K562 (cell line): ENCODE measurements around the gene GOLIM4. TPM values are rescaled to one million over a fixed set of nuclear protein-coding genes. Genes with fewer than 3 reads are reported as not detected.

Source experiments
- CSDE1 ChIP-seq, 2 experiments: fragments of 450-650 bp; IDR thresholded peaks; 2 replicates each; pipeline ENCODE4 v1.6.1; 2016; ENCODE audit warnings: mild to moderate bottlenecking in 1 of 2
- HSF4 ChIP-seq: fragments of 250-450 bp; sonication (Bioruptor Pico); IDR thresholded peaks from 2 replicates; pipeline ENCODE4 v2.1.2; 2022; ENCODE audit warnings: mild to moderate bottlenecking, moderate library complexity, borderline replicate concordance
- NR2F6 ChIP-seq: fragments of 450-650 bp; formaldehyde crosslinking; IDR thresholded peaks from 2 replicates; pipeline ENCODE4 v1.4.0; 2020; ENCODE audit warnings: mild to moderate bottlenecking
- ZNF239 ChIP-seq: fragments of 250-450 bp; sonication (Bioruptor Pico); IDR thresholded peaks from 2 replicates; pipeline ENCODE4 v1.4.0; 2020; ENCODE audit warnings: mild to moderate bottlenecking
- ZNF316 ChIP-seq: fragments of 450-650 bp; IDR thresholded peaks from 2 replicates; pipeline ENCODE4 v1.6.1; 2016
- polyA plus RNA-seq, 8 experiments: library from polyadenylated mRNA; depleted of rRNA in 4 of 8; stranded (reverse) in 5 of 8; unstranded in 3 of 8; fragments of >200 nt; fragmentation: Nextera tagmentation in 2 of 8; fragmentation: Illumina TruSeq in 1 of 8; extraction: Ambion mirVana in 2 of 8; extraction: Trizol in 1 of 8; gene quantifications; 2 replicates each; pipeline versions ENCODE4 v1.2.1 to v1.2.3, GENCODE V29; 2011 to 2014; ENCODE audit warnings: inconsistent platforms in 1 of 8, missing spikeins in 1 of 8
- total RNA-seq, 7 experiments: library from RNA; depleted of rRNA in 6 of 7; stranded (reverse); fragments of >200 nt in 6 of 7; fragmentation: Illumina TruSeq in 2 of 7; extraction: Trizol in 2 of 7; gene quantifications; 2 replicates each; pipeline versions ENCODE4 v1.2.1 to v1.2.3, GENCODE V29; 2011 to 2021; ENCODE audit warnings: low replicate concordance in 1 of 7
- TF ChIP-seq, protein P1 (sequence below): sonication (generic); formaldehyde crosslinking; IDR thresholded peaks from 2 replicates; pipeline ENCODE4 v1.8.0; 2023; ENCODE audit warnings: missing genetic modification reagents, mild to moderate bottlenecking, borderline replicate concordance
- TF ChIP-seq, protein P2 (sequence below): sonication (generic); formaldehyde crosslinking; IDR thresholded peaks from 2 replicates; pipeline ENCODE4 v1.8.0; 2023; ENCODE audit warnings: mild to moderate bottlenecking, missing genetic modification reagents
- TF ChIP-seq, protein P3 (sequence below): fragments of 450-650 bp; IDR thresholded peaks from 2 replicates; pipeline ENCODE4 v1.6.1; 2017; ENCODE audit warnings: antibody characterized with exemption
- TF ChIP-seq, protein P4 (sequence below), 2 experiments: fragments of 450-650 bp in 1 of 2; IDR thresholded peaks; 2 replicates each; pipeline ENCODE4 v1.6.1; 2011 to 2017; ENCODE audit warnings: low read depth in 2 of 2, antibody characterized with exemption in 1 of 2, borderline replicate concordance in 1 of 2, low read length in 1 of 2, mild to moderate bottlenecking in 1 of 2, mixed read lengths in 1 of 2; ENCODE audit not compliant: control insufficient read depth in 1 of 2
- TF ChIP-seq, protein P5 (sequence below): fragments of 450-650 bp; formaldehyde crosslinking; IDR thresholded peaks from 2 replicates; pipeline ENCODE4 v1.4.0; 2020; ENCODE audit warnings: mild to moderate bottlenecking
- TF ChIP-seq, protein P6 (sequence below): IDR thresholded peaks from 2 replicates; pipeline ENCODE4 v1.6.1; 2011; ENCODE audit not compliant: insufficient read length; ENCODE audit errors: extremely low read depth

Gene GOLIM4
- total and polyA plus RNA-seq, 9 of the 15 experiments (the other 6 are each of a cell fraction or from before 2014, with no cell fraction given) = 9.3 to 39.4 (median 31.0) TPM

DNA sequence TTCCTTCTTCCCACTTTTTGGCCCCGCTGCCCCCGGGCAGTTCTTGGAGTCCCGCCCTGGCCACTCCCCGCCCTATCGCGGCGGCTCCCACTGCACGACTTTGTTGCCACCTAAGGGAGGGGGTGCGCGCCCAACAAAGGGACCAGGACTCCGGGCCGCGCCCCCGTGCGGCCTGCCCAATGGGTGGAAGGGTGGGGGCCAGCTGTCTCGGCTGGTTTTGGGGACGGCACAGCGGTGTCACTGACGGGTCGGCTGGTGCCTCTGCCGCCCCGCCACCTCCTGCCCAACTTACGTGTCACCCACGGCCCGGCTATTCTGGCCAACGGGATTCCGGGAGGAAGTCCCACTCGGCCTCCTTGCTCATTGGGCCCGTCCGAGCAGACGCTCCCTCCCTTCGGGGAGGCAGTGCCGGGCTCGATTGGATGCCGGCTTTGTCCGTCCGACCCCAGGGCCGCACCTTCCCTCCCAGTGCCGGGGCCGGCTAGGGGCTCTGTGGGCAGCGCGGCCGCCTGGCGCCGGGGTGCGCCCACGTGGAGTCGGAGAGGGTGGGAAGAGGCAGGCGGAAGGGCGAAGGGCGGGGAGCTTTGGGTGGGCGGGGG, at the start of gene GOLIM4 (continued):
- TF ChIP-seq, protein P1, sequence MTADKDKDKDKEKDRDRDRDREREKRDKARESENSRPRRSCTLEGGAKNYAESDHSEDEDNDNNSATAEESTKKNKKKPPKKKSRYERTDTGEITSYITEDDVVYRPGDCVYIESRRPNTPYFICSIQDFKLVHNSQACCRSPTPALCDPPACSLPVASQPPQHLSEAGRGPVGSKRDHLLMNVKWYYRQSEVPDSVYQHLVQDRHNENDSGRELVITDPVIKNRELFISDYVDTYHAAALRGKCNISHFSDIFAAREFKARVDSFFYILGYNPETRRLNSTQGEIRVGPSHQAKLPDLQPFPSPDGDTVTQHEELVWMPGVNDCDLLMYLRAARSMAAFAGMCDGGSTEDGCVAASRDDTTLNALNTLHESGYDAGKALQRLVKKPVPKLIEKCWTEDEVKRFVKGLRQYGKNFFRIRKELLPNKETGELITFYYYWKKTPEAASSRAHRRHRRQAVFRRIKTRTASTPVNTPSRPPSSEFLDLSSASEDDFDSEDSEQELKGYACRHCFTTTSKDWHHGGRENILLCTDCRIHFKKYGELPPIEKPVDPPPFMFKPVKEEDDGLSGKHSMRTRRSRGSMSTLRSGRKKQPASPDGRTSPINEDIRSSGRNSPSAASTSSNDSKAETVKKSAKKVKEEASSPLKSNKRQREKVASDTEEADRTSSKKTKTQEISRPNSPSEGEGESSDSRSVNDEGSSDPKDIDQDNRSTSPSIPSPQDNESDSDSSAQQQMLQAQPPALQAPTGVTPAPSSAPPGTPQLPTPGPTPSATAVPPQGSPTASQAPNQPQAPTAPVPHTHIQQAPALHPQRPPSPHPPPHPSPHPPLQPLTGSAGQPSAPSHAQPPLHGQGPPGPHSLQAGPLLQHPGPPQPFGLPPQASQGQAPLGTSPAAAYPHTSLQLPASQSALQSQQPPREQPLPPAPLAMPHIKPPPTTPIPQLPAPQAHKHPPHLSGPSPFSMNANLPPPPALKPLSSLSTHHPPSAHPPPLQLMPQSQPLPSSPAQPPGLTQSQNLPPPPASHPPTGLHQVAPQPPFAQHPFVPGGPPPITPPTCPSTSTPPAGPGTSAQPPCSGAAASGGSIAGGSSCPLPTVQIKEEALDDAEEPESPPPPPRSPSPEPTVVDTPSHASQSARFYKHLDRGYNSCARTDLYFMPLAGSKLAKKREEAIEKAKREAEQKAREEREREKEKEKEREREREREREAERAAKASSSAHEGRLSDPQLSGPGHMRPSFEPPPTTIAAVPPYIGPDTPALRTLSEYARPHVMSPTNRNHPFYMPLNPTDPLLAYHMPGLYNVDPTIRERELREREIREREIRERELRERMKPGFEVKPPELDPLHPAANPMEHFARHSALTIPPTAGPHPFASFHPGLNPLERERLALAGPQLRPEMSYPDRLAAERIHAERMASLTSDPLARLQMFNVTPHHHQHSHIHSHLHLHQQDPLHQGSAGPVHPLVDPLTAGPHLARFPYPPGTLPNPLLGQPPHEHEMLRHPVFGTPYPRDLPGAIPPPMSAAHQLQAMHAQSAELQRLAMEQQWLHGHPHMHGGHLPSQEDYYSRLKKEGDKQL (CRISPR knock-in tag) = no peak
- TF ChIP-seq, protein P2, sequence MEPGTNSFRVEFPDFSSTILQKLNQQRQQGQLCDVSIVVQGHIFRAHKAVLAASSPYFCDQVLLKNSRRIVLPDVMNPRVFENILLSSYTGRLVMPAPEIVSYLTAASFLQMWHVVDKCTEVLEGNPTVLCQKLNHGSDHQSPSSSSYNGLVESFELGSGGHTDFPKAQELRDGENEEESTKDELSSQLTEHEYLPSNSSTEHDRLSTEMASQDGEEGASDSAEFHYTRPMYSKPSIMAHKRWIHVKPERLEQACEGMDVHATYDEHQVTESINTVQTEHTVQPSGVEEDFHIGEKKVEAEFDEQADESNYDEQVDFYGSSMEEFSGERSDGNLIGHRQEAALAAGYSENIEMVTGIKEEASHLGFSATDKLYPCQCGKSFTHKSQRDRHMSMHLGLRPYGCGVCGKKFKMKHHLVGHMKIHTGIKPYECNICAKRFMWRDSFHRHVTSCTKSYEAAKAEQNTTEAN (CRISPR knock-in tag) = 0 out of 2 replicates have a peak, but pooled peaks have one; percentile 8
- TF ChIP-seq, protein P3, sequence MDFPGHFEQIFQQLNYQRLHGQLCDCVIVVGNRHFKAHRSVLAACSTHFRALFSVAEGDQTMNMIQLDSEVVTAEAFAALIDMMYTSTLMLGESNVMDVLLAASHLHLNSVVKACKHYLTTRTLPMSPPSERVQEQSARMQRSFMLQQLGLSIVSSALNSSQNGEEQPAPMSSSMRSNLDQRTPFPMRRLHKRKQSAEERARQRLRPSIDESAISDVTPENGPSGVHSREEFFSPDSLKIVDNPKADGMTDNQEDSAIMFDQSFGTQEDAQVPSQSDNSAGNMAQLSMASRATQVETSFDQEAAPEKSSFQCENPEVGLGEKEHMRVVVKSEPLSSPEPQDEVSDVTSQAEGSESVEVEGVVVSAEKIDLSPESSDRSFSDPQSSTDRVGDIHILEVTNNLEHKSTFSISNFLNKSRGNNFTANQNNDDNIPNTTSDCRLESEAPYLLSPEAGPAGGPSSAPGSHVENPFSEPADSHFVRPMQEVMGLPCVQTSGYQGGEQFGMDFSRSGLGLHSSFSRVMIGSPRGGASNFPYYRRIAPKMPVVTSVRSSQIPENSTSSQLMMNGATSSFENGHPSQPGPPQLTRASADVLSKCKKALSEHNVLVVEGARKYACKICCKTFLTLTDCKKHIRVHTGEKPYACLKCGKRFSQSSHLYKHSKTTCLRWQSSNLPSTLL = no peak
- TF ChIP-seq ZNF239 (CRISPR knock-in tag) = no peak
- TF ChIP-seq, protein P4, sequence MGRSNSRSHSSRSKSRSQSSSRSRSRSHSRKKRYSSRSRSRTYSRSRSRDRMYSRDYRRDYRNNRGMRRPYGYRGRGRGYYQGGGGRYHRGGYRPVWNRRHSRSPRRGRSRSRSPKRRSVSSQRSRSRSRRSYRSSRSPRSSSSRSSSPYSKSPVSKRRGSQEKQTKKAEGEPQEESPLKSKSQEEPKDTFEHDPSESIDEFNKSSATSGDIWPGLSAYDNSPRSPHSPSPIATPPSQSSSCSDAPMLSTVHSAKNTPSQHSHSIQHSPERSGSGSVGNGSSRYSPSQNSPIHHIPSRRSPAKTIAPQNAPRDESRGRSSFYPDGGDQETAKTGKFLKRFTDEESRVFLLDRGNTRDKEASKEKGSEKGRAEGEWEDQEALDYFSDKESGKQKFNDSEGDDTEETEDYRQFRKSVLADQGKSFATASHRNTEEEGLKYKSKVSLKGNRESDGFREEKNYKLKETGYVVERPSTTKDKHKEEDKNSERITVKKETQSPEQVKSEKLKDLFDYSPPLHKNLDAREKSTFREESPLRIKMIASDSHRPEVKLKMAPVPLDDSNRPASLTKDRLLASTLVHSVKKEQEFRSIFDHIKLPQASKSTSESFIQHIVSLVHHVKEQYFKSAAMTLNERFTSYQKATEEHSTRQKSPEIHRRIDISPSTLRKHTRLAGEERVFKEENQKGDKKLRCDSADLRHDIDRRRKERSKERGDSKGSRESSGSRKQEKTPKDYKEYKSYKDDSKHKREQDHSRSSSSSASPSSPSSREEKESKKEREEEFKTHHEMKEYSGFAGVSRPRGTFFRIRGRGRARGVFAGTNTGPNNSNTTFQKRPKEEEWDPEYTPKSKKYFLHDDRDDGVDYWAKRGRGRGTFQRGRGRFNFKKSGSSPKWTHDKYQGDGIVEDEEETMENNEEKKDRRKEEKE (IDR thresholded peaks at IDR 0.05; ENCODE audit: borderline replicate concordance in 1 of 2, control insufficient read depth in 1 of 2, low read depth in 2 of 2, low read length in 1 of 2) = no peak
- no peak for TF ChIP-seq HSF4 (CRISPR knock-in tag)
- TF ChIP-seq, protein P5, sequence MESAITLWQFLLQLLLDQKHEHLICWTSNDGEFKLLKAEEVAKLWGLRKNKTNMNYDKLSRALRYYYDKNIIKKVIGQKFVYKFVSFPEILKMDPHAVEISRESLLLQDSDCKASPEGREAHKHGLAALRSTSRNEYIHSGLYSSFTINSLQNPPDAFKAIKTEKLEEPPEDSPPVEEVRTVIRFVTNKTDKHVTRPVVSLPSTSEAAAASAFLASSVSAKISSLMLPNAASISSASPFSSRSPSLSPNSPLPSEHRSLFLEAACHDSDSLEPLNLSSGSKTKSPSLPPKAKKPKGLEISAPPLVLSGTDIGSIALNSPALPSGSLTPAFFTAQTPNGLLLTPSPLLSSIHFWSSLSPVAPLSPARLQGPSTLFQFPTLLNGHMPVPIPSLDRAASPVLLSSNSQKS = no peak
- TF ChIP-seq, protein P6, sequence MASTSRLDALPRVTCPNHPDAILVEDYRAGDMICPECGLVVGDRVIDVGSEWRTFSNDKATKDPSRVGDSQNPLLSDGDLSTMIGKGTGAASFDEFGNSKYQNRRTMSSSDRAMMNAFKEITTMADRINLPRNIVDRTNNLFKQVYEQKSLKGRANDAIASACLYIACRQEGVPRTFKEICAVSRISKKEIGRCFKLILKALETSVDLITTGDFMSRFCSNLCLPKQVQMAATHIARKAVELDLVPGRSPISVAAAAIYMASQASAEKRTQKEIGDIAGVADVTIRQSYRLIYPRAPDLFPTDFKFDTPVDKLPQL = no peak
- no peak for TF ChIP-seq ZNF316
- no peak for TF ChIP-seq CSDE1 (IDR thresholded peaks at IDR 0.05)
- TF ChIP-seq NR2F6 (CRISPR knock-in tag) = no peak
